AG09319 (cell line): Measurements from ENCODE around the gene IFT20.

Experiments
- DNase-seq: peaks from one replicate; pipeline ENCODE4 v3.0.0-alpha.2; 2010; ENCODE audit warnings: low read depth; ENCODE audit errors: extremely low read depth
- CTCF ChIP-seq: IDR thresholded peaks from 2 replicates; pipeline ENCODE4 v1.5.1; 2011; ENCODE audit warnings: low read depth, mild to moderate bottlenecking, inconsistent platforms, low read length, moderate library complexity

The IFT20 gene

GRCh38 chr17:28333083-28333746 lies 2.1 kb downstream of the IFT20 start:
- no peak for DNase-seq
- TF ChIP-seq CTCF: no peak

- no peak for DNase-seq
- no peak for TF ChIP-seq CTCF
These were observed 3.3 kb downstream of the IFT20 start for GRCh38 chr17:28331891-28332420.

- DNase-seq: no peak
- TF ChIP-seq CTCF: no peak
These were observed 4.6 kb downstream of the IFT20 start for GRCh38 chr17:28330671-28331070.

GRCh38 chr17:28328325-28328724 lies 6.9 kb downstream of the IFT20 start:
- no peak for DNase-seq

GRCh38 chr17:28327709-28328108 lies 7.6 kb downstream of the IFT20 start:
- DNase-seq: no peak
- no peak; the same call in 1 of the 2 replicates for TF ChIP-seq CTCF

More at GRCh38 chr17:28328325-28328724, 6.9 kb downstream of the IFT20 start:
- no peak for TF ChIP-seq CTCF

GRCh38 chr17:28327031-28327607 lies 8.2 kb downstream of the IFT20 start:
- no peak for DNase-seq
- TF ChIP-seq CTCF: no peak

- DNase-seq: no peak
- no peak for TF ChIP-seq CTCF
These were observed 9.2 kb downstream of the IFT20 start for GRCh38 chr17:28326114-28326513.
